GM18511 (cell line): ENCODE data around the gene EYS.

ENCODE experiments used
- ATAC-seq: cut with Tn5 transposase; IDR thresholded peaks from one replicate; pipeline ENCODE4 v1.9.1; 2021; ENCODE audit warnings: mild to moderate bottlenecking, moderate library complexity; ENCODE audit not compliant: unreplicated experiment

The EYS gene

GRCh38 chr6:64737418-64737817, 969.6 kb downstream of the EYS start:
- no peak for ATAC-seq

GRCh38 chr6:64736421-64736950, 970.5 kb downstream of the EYS start:
- ATAC-seq, result no peak

- ATAC-seq, result no peak
Observed at GRCh38 chr6:64733433-64733832, 973.6 kb downstream of the EYS start.

- no peak for ATAC-seq
Observed at GRCh38 chr6:64732888-64733287, 974.1 kb downstream of the EYS start.

- ATAC-seq, result no peak
Observed at GRCh38 chr6:64729522-64729921, 977.5 kb downstream of the EYS start.

GRCh38 chr6:64727075-64727474, 980.0 kb downstream of the EYS start:
- ATAC-seq, result no peak

GRCh38 chr6:64724091-64724490, 982.9 kb downstream of the EYS start:
- no peak for ATAC-seq

- no peak for ATAC-seq
Observed at GRCh38 chr6:64723327-64724058, 983.5 kb downstream of the EYS start.

- no peak for ATAC-seq
Observed at GRCh38 chr6:64721865-64722264, 985.2 kb downstream of the EYS start.

GRCh38 chr6:64717281-64717680, 989.7 kb downstream of the EYS start:
- ATAC-seq, result no peak

- ATAC-seq, result no peak
Observed at GRCh38 chr6:64715624-64716023, 991.4 kb downstream of the EYS start.

GRCh38 chr6:64714073-64714472, 993.0 kb downstream of the EYS start:
- ATAC-seq, result no peak

GRCh38 chr6:64713175-64713574, 993.9 kb downstream of the EYS start:
- no peak for ATAC-seq

GRCh38 chr6:64712606-64713005, 994.4 kb downstream of the EYS start:
- no peak for ATAC-seq

- ATAC-seq, result no peak
Observed at GRCh38 chr6:64703922-64704321, 1003.1 kb downstream of the EYS start.

GRCh38 chr6:64696053-64696452, 1011.0 kb downstream of the EYS start:
- no peak for ATAC-seq

GRCh38 chr6:64694356-64694755, 1012.7 kb downstream of the EYS start:
- no peak for ATAC-seq

GRCh38 chr6:64691064-64691463, 1016.0 kb downstream of the EYS start:
- ATAC-seq, result no peak

- no peak for ATAC-seq
Observed at GRCh38 chr6:64685401-64685800, 1021.6 kb downstream of the EYS start.

GRCh38 chr6:64683682-64684081, 1023.3 kb downstream of the EYS start:
- ATAC-seq, result no peak

- no peak for ATAC-seq
Observed at GRCh38 chr6:64681416-64682160, 1025.4 kb downstream of the EYS start.

- ATAC-seq, result no peak
Observed at GRCh38 chr6:64680446-64680845, 1026.6 kb downstream of the EYS start.
